Esophagus squamous epithelium (tissue), 4 donors: Measurements from ENCODE around the gene CTIF.

Experiments used
- CTCF ChIP-seq, 6 experiments: fragments of 450-650 bp in 4 of 6; fragments of 200-600 bp in 2 of 6; sonication (generic) in 2 of 6; IDR thresholded peaks; one replicate each; pipeline ENCODE4 v1.5.1; 2016 to 2019; ENCODE audit warnings: antibody characterized with exemption in 6 of 6, mild to moderate bottlenecking in 4 of 6, moderate library complexity in 4 of 6
- POLR2A ChIP-seq, 4 donors: fragments of 450-650 bp; IDR thresholded peaks; one replicate each; pipeline ENCODE4 v1.6.1; 2017; ENCODE audit warnings: antibody characterized with exemption in 4 of 4, mild to moderate bottlenecking in 4 of 4, moderate library complexity in 3 of 4

DNA sequence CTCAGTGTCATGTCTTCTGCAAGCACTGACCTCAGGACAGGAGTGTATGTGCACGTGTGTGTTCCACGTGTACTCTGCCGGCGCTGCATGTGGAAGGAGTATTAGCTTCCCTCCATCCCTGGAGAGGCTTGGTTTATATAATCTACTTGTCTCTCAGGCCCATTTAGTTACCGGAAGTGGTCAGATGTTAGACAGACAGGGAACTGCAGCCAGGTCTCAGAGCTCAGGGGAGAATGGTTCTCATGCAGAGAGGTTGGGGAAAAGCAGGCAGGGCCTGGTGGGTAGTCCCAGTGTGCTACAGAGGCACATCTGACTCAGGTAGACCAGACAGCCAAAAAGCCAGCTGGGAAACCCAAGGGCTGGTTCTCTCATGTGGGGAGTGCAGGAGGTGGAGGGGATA, 167.9 kb downstream of the CTIF start:
- no peak for TF ChIP-seq CTCF (IDR thresholded peaks at IDR 0.05)
- no peak for TF ChIP-seq POLR2A (IDR thresholded peaks at IDR 0.05)
